Superior temporal gyrus (tissue), 1 donor: Measurements from ENCODE around the gene ROPN1B.

ENCODE experiments used
- DNase-seq: peaks from one replicate; pipeline ENCODE4 v3.0.0-alpha.2; 2016; ENCODE audit errors: extremely low spot score

The ROPN1B gene

GRCh38 chr3:126004692-126005091 is 35.7 kb downstream of the ROPN1B start:
- no peak for DNase-seq

DNA sequence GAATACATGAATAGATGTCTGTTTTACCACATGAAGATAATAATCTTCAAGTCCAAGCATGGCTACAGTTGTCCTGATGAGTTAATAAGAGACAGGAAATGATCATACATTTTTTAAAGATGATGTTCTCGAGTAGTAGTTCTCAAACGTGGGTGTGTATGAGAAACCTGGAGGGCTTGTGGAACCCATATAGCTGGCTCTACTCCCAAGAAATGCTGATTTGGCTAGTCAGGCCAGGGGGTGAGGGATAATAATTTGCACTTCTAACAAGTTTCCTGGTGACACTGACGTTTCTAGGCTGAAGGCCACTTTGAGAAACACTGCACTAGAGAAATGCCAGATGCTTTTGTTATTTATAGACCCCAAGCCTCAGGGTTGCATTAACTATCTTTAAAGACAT is 37.0 kb downstream of the ROPN1B start:
- no peak for DNase-seq

DNA sequence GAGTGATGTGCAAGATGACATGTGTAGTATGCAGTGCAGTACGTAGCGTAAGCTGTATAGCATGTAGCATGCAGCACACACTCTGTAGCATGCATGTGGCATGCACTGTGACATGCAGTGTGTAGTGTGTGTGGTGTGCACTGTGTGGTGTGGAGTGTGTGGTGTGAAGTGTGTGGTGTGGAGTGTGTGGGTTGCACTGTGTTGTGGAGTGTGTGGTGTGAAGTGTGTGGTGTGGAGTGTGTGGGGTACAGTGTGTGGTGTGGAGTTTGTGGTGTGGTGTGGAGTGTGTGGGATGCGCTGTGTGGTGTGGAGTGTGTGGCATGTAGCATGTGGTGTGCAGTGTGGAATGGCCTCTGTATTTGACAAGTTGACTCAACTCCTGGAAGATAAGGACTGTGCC is 39.2 kb downstream of the ROPN1B start:
- no peak for DNase-seq

- DNase-seq: no peak
Measured at GRCh38 chr3:126009181-126009580, 40.2 kb downstream of the ROPN1B start.

DNA sequence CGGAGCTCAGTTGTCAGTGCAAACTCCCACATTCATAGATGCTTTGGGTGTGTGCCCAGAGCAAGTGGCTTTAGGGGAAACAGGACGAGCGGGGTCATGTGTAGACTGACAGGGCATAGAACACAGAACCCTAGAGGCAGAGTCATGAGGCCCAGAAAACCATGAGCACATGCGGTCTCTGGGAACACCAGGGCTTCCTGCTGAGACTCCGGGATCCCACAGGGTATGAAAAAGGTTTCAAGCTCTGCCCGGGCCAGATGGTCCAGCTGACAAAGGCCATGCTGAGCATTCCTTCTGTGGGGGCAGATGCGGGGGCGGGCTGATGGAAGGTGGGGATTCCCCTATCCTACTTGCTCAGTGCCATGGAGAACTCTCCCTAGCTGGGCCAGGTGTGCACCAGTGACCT is 44.8 kb downstream of the ROPN1B start:
- DNase-seq: no peak

- peak; percentile 38 for DNase-seq
Measured at GRCh38 chr3:126014252-126014651, 45.3 kb downstream of the ROPN1B start.

GRCh38 chr3:126015075-126015474 is 46.1 kb downstream of the ROPN1B start:
- DNase-seq: no peak

DNA sequence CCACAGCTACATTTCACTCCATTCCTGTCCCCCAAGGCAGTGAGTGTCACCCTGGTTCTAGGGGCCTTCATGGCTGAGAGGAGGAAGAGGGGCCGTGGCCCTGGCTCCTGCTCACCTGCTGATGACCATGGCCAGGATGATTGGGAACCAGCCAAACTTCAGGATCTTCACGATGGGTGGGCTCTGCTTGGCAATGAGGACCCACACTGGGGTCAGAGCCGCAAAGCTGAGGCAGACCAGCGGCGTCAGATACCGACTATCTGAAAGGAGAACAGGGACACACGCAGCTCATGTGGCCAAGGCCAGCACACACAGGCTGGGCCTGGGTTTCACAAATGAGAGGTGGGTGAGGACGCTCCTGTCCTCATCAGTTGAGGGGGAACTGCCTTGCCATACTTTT is 47.6 kb downstream of the ROPN1B start:
- no peak for DNase-seq

GRCh38 chr3:126017362-126017761 is 48.4 kb downstream of the ROPN1B start:
- no peak for DNase-seq

GRCh38 chr3:126018545-126018944 is 49.6 kb downstream of the ROPN1B start:
- no peak for DNase-seq

GRCh38 chr3:126018995-126019394 is 50.0 kb downstream of the ROPN1B start:
- no peak for DNase-seq

DNA sequence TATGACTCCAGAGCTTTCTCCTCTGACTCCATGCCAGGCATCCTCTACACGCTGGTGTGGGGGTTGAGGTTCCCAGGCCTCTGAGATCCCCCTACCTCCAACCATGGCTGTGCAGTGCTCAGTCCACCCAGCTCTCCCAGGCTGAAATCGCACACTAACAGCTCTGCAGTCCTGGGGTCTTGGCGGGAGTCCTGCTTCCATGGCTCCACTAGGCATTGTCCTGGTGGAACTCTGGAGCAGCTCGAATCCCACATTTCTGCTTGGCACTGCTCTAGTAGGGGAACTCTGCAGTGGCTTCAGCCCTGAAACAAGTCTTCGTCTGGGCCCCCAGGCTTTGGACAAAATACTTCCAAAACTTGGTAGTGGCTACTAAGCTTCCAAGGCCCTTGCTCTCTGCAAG is 50.7 kb downstream of the ROPN1B start:
- no peak for DNase-seq

DNA sequence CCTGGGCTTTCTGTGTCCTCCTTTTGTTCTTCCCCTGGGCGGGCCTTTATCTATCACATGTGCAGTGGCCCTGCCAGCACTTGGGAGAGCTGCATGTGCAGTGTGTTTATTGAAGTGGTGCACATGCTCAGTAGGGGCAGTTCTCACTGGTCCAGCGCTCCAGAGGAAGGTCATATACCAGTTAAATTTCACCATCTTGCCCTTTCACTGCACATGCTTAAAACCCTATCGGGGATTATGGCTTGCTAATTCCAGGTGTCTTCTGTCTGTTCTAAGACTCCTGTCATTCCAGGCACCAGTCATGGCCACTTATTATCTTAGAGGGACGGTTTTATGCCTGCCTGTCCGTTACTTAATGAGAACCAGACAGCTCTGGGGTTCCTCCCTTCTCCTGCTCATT is 52.2 kb downstream of the ROPN1B start:
- no peak for DNase-seq

GRCh38 chr3:126021702-126022101 is 52.7 kb downstream of the ROPN1B start:
- no peak for DNase-seq

DNA sequence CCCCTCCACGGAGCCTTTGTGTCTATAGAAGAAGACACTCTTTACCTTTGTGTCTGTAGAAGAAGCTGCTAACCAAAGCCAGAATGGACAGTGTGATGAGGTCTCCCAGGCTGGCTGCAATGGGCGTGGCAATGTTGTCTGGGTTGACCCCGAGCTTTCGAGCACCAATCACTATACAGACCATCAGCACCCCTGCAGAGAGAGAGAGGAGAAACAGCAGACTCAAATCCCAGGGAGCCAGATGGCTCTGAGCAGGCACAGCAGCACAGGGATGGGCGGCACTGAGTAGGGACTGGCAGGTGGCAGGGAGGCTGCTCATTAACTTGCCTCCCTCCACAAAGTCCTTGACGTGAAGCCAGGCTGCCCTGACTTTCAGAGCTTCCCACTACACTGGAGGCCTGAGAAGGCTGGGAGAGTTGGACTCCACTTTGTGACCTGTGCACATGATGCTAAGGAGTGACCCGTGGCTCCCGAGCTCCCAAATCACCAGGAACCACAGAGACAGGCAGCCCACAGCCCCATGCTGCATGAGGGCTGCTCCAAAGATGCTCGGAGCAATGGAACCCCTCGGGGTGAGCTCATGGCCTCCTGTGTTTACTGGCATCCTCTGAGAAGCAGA is 53.9 kb downstream of the ROPN1B start:
- no peak for DNase-seq

DNA sequence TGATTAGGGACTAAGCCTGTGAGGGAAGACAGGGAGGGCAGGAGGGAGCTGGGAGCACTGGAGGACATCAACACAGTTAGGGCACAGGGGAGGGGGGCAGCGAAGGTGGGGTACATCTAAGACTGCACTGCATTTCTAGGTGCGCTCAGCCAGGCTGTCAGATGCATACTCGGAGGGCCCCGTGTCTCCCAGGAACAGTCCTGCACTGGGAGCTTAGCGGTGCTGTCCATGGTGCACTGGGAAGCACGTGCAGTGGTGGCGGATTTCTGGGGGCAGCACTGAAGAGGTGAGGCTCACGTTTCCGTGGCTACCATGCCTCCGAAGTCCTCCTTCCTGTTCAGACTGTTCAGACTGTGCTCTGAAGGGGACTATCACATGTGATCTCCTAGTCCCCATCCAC is 54.4 kb downstream of the ROPN1B start:
- no peak for DNase-seq

- no peak for DNase-seq
Measured at GRCh38 chr3:126024049-126024854, 55.3 kb downstream of the ROPN1B start.

- DNase-seq: no peak
Measured at GRCh38 chr3:126025116-126025729, 56.2 kb downstream of the ROPN1B start.

- DNase-seq: no peak
Measured at GRCh38 chr3:126025862-126026261, 56.9 kb downstream of the ROPN1B start.

- DNase-seq: no peak
Measured at GRCh38 chr3:126026277-126026751, 57.3 kb downstream of the ROPN1B start.

DNA sequence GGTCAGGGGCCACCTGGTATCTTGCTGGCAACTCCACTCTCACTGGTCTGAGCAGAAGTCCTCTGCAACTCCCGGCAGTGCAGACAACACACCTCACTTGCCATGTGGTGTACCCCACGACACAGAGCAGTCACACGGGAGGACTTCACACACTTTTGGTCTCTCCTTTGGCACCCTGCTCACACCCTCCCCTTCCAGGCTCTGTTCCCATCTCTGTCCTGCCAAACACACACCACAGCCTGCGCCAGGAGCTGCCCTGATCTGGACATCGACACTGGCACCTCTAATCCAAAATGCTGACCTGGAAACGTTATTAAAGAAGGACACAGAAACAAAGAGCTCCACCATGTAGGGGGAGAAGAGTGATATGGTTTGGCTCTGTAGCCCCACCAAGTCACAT is 57.8 kb downstream of the ROPN1B start:
- no peak for DNase-seq

DNA sequence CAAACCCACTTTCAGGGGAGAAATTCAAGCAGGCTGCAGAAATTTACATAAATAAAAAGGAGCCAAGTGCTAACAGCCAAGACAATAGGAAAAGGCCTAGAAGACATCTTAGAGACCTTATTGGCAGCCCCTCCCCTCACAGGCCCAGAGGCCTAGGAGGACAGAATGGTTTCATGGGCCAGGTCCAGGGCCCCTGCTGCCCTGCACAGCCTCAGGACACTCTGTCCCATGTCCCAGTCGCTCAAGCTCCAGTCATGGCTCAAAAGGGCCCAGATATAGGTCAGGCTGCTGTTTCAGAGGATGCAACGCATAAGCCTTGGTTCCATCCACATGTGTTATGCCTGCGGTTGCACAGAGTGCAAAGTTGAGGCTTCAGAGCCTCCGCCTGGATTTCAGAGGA is 59.1 kb downstream of the ROPN1B start:
- DNase-seq: no peak

DNA sequence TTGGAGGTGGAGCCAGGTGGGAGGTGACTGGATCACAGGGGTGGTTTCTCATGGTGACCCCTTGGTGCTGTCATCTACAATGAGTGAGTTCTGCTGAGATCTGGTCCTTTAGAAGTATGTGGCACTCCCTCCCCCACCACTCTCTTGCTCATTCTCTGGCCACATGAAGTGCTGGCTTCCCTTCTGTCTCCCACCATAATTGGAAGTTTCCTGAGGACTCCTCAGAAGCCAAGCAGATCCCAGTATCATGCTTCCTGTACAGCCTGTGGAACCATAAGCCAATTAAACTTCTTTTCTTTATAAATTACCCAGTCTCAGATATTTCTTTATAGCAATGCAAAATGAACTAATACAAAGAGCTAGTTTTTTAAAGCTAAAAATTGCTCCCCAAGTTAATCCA is 60.3 kb downstream of the ROPN1B start:
- DNase-seq: no peak
